HL-60 (cell line): Measurements from ENCODE around the gene PPFIBP2.

ENCODE experiments used
- DNase-seq, 2 experiments: peaks; one replicate each; pipeline ENCODE4 v3.0.0-alpha.2; 2010 to 2020; ENCODE audit warnings: low read depth in 1 of 2, low spot score in 1 of 2
- H3K27ac ChIP-seq: fragments of 250-450 bp; sonication (Bioruptor Pico); replicated peaks from 2 replicates; pipeline ENCODE4 v1.5.1; 2020; ENCODE audit warnings: mild to moderate bottlenecking, moderate library complexity
- H3K27me3 ChIP-seq: fragments of 250-450 bp; sonication (Bioruptor Pico); 2 replicates; pipeline ENCODE4 v1.5.1; 2021; ENCODE audit warnings: mild to moderate bottlenecking, moderate library complexity; ENCODE audit not compliant: insufficient read depth, poor library complexity, severe bottlenecking
- H3K4me3 ChIP-seq: replicated peaks from 2 replicates; pipeline ENCODE4 v1.5.1; 2011; ENCODE audit warnings: mild to moderate bottlenecking, control low read depth, low read length; ENCODE audit not compliant: insufficient read depth
- CTCF ChIP-seq: IDR thresholded peaks from one replicate; pipeline ENCODE4 v1.5.1; 2011; ENCODE audit warnings: low read length, control low read depth, inconsistent platforms; ENCODE audit not compliant: insufficient read depth
- GABPA ChIP-seq: IDR thresholded peaks from 2 replicates; pipeline ENCODE4 v1.6.1; 2012; ENCODE audit warnings: low read depth
- POLR2AphosphoS5 ChIP-seq: IDR thresholded peaks from 2 replicates; pipeline ENCODE4 v1.6.1; 2012; ENCODE audit warnings: low read depth
- REST ChIP-seq: IDR thresholded peaks from 2 replicates; pipeline ENCODE4 v1.6.1; 2012; ENCODE audit warnings: low read depth; ENCODE audit not compliant: insufficient replicate concordance
- SPI1 ChIP-seq: IDR thresholded peaks from 2 replicates; pipeline ENCODE4 v1.6.1; 2012; ENCODE audit warnings: low read depth, mild to moderate bottlenecking, borderline replicate concordance

Gene PPFIBP2

GRCh38 chr11:7677796-7678201, 164.0 kb downstream of the PPFIBP2 start:
- no peak for TF ChIP-seq SPI1
- TF ChIP-seq CTCF = no peak
- TF ChIP-seq REST = no peak
- no peak for TF ChIP-seq POLR2AphosphoS5
- no peak for TF ChIP-seq GABPA
- Histone ChIP-seq H3K27me3 (peaks cover 9% of the 10 kb centered on the region), H3K4me3 (no peak overlapping the region), H3K27ac (no peak overlapping the region)
- no peak for DNase-seq

GRCh38 chr11:7683571-7683970, 169.8 kb downstream of the PPFIBP2 start:
- Histone ChIP-seq H3K27me3 (peaks cover 2% of the 10 kb centered on the region), H3K4me3 (no peak overlapping the region), H3K27ac (no peak overlapping the region)
- DNase-seq = no peak
- TF ChIP-seq GABPA (no peak), SPI1 (no peak), REST (no peak), CTCF (no peak), POLR2AphosphoS5 (no peak)

- peaks cover 12% of the 10 kb centered on the region for H3K27me3 ChIP-seq
- no peak for DNase-seq
- no peak overlapping the region for H3K27ac ChIP-seq
- TF ChIP-seq GABPA = no peak
- TF ChIP-seq CTCF = no peak
- TF ChIP-seq SPI1 = no peak
- no peak for TF ChIP-seq REST
- TF ChIP-seq POLR2AphosphoS5 = no peak
- no peak overlapping the region for H3K4me3 ChIP-seq
Observed at GRCh38 chr11:7686761-7687160, 173.0 kb downstream of the PPFIBP2 start.
